K562 (cell line): Measurements from ENCODE around the gene CFD. TPM values are rescaled to one million over a fixed set of nuclear protein-coding genes. Genes with fewer than 3 reads are reported as not detected.

ENCODE experiments used
- CBX8 ChIP-seq: fragments of 200-600 bp; sonication (generic); IDR thresholded peaks from 2 replicates; pipeline ENCODE4 v1.6.1; 2012; ENCODE audit warnings: borderline replicate concordance, mixed run types, low read depth, mild to moderate bottlenecking, moderate library complexity, mixed read lengths, low read length, control low read depth, inconsistent platforms; ENCODE audit not compliant: poor library complexity, severe bottlenecking; ENCODE audit errors: extremely low read depth
- CXXC5 ChIP-seq: fragments of 250-450 bp; sonication (Bioruptor Pico); IDR thresholded peaks from 2 replicates; pipeline ENCODE4 v1.8.0; 2022; ENCODE audit warnings: inconsistent platforms, mild to moderate bottlenecking, moderate library complexity
- HNRNPH1 ChIP-seq: fragments of 200-400 bp; formaldehyde crosslinking; optimal IDR thresholded peaks from 2 replicates; pipeline ENCODE3; 2017; ENCODE audit warnings: low read depth, mild to moderate bottlenecking, low read length, moderate library complexity
- KDM1A ChIP-seq, 2 experiments: fragments of 450-650 bp; IDR thresholded peaks; 2 replicates each; pipeline ENCODE4 v1.6.1; 2016; ENCODE audit warnings: mild to moderate bottlenecking in 2 of 2
- KDM2B ChIP-seq: fragments of 250-450 bp; sonication (Bioruptor Pico); IDR thresholded peaks from 2 replicates; pipeline ENCODE4 v1.8.0; 2021; ENCODE audit warnings: mild to moderate bottlenecking, moderate library complexity
- KLF1 ChIP-seq: fragments of 450-650 bp; IDR thresholded peaks from 2 replicates; pipeline ENCODE4 v1.6.1; 2016; ENCODE audit warnings: missing genetic modification characterization, missing compliant biosample characterization
- NONO ChIP-seq, 2 experiments: fragments of 200-400 bp in 1 of 2; fragments of 450-650 bp in 1 of 2; formaldehyde crosslinking in 1 of 2; IDR thresholded peaks; 2 replicates each; pipeline ENCODE4 v1.6.1; 2017; ENCODE audit warnings: low read depth in 2 of 2, mild to moderate bottlenecking in 2 of 2, moderate library complexity in 2 of 2, low read length in 1 of 2
- SREBF1 ChIP-seq: fragments of 150-350 bp; IDR thresholded peaks from 2 replicates; pipeline ENCODE4 v1.6.1; 2014; ENCODE audit warnings: antibody characterized with exemption, low read depth, low read length, borderline replicate concordance
- ZBTB11 ChIP-seq, 3 experiments: fragments of 200-800 bp in 1 of 3; fragments of 250-450 bp in 1 of 3; fragments of 450-650 bp in 1 of 3; sonication (Bioruptor Pico) in 1 of 3; sonication (Bioruptor generic) in 1 of 3; formaldehyde crosslinking in 1 of 3; IDR thresholded peaks; 2 replicates each; pipeline versions ENCODE4 v1.6.1 to v1.8.0; 2016 to 2022; ENCODE audit warnings: mild to moderate bottlenecking in 2 of 3, missing genetic modification characterization in 2 of 3, missing compliant biosample characterization in 1 of 3, moderate library complexity in 1 of 3
- ZNF717 ChIP-seq: fragments of 250-450 bp; sonication (Bioruptor Pico); IDR thresholded peaks from 2 replicates; pipeline ENCODE4 v1.5.0; 2021
- polyA plus RNA-seq, 8 experiments: library from polyadenylated mRNA; depleted of rRNA in 4 of 8; stranded (reverse) in 5 of 8; unstranded in 3 of 8; fragments of >200 nt; fragmentation: Nextera tagmentation in 2 of 8; fragmentation: Illumina TruSeq in 1 of 8; extraction: Ambion mirVana in 2 of 8; extraction: Trizol in 1 of 8; gene quantifications; 2 replicates each; pipeline versions ENCODE4 v1.2.1 to v1.2.3, GENCODE V29; 2011 to 2014; ENCODE audit warnings: inconsistent platforms in 1 of 8, missing spikeins in 1 of 8
- total RNA-seq, 7 experiments: library from RNA; depleted of rRNA in 6 of 7; stranded (reverse); fragments of >200 nt in 6 of 7; fragmentation: Illumina TruSeq in 2 of 7; extraction: Trizol in 2 of 7; gene quantifications; 2 replicates each; pipeline versions ENCODE4 v1.2.1 to v1.2.3, GENCODE V29; 2011 to 2021; ENCODE audit warnings: low replicate concordance in 1 of 7
- TF ChIP-seq, protein P1 (sequence below): fragments of 250-450 bp; sonication (Bioruptor Pico); IDR thresholded peaks from 2 replicates; pipeline ENCODE4 v1.9.0; 2021; ENCODE audit warnings: mild to moderate bottlenecking, inconsistent platforms
- TF ChIP-seq, protein P2 (sequence below), 2 experiments: IDR thresholded peaks; 2 replicates each; pipeline ENCODE4 v1.6.1; 2011; ENCODE audit warnings: borderline replicate concordance in 1 of 2, control low read depth in 1 of 2, low read depth in 1 of 2, low read length in 1 of 2, mild to moderate bottlenecking in 1 of 2, mixed read lengths in 1 of 2, moderate library complexity in 1 of 2; ENCODE audit not compliant: insufficient read depth in 1 of 2, insufficient read length in 1 of 2, poor library complexity in 1 of 2, severe bottlenecking in 1 of 2; ENCODE audit errors: extremely low read depth in 1 of 2
- TF ChIP-seq, protein P3 (sequence below), 2 experiments: fragments of 450-650 bp; IDR thresholded peaks; 2 replicates each; pipeline ENCODE4 v1.6.1; 2018; ENCODE audit warnings: mild to moderate bottlenecking in 2 of 2, low read depth in 1 of 2; ENCODE audit not compliant: partially characterized antibody in 2 of 2

CFD gene
- total and polyA plus RNA-seq, 9 of the 15 experiments (the other 6 are each of a cell fraction or from before 2014, with no cell fraction given) = 0.52 to 59.4 (median 7.6) TPM

GRCh38 chr19:861756-862580, 2.5 kb downstream of the CFD start (continued):
- TF ChIP-seq HNRNPH1 (no peak), KDM2B (peak; percentile 97), ZNF717 (CRISPR knock-in tag) (no peak), CBX8 (no peak), SREBF1 (no peak), ZBTB11 (CRISPR knock-in tag; IDR thresholded peaks at IDR 0.05) (no peak), KLF1 (no peak), KDM1A (IDR thresholded peaks at IDR 0.05) (peak in 1 of 2 experiments; percentile 58; a peak in 2 of 4 replicates), CXXC5 (CRISPR knock-in tag) (peak; percentile 86), NONO (IDR thresholded peaks at IDR 0.05; ENCODE audit: low read depth in 2 of 2, low read length in 1 of 2) (peak in 1 of 2 experiments; percentile 51; a peak in 1 of 4 replicates)
- TF ChIP-seq, protein P1, sequence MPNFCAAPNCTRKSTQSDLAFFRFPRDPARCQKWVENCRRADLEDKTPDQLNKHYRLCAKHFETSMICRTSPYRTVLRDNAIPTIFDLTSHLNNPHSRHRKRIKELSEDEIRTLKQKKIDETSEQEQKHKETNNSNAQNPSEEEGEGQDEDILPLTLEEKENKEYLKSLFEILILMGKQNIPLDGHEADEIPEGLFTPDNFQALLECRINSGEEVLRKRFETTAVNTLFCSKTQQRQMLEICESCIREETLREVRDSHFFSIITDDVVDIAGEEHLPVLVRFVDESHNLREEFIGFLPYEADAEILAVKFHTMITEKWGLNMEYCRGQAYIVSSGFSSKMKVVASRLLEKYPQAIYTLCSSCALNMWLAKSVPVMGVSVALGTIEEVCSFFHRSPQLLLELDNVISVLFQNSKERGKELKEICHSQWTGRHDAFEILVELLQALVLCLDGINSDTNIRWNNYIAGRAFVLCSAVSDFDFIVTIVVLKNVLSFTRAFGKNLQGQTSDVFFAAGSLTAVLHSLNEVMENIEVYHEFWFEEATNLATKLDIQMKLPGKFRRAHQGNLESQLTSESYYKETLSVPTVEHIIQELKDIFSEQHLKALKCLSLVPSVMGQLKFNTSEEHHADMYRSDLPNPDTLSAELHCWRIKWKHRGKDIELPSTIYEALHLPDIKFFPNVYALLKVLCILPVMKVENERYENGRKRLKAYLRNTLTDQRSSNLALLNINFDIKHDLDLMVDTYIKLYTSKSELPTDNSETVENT = peak; percentile 89
- TF ChIP-seq, protein P2, sequence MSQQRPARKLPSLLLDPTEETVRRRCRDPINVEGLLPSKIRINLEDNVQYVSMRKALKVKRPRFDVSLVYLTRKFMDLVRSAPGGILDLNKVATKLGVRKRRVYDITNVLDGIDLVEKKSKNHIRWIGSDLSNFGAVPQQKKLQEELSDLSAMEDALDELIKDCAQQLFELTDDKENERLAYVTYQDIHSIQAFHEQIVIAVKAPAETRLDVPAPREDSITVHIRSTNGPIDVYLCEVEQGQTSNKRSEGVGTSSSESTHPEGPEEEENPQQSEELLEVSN (IDR thresholded peaks at IDR 0.05; ENCODE audit: borderline replicate concordance in 1 of 2, extremely low read depth in 1 of 2, insufficient read depth in 1 of 2, insufficient read length in 1 of 2, low read depth in 1 of 2, low read length in 1 of 2, poor library complexity in 1 of 2, severe bottlenecking in 1 of 2) = peak; percentile 91 to 94
- TF ChIP-seq, protein P3, sequence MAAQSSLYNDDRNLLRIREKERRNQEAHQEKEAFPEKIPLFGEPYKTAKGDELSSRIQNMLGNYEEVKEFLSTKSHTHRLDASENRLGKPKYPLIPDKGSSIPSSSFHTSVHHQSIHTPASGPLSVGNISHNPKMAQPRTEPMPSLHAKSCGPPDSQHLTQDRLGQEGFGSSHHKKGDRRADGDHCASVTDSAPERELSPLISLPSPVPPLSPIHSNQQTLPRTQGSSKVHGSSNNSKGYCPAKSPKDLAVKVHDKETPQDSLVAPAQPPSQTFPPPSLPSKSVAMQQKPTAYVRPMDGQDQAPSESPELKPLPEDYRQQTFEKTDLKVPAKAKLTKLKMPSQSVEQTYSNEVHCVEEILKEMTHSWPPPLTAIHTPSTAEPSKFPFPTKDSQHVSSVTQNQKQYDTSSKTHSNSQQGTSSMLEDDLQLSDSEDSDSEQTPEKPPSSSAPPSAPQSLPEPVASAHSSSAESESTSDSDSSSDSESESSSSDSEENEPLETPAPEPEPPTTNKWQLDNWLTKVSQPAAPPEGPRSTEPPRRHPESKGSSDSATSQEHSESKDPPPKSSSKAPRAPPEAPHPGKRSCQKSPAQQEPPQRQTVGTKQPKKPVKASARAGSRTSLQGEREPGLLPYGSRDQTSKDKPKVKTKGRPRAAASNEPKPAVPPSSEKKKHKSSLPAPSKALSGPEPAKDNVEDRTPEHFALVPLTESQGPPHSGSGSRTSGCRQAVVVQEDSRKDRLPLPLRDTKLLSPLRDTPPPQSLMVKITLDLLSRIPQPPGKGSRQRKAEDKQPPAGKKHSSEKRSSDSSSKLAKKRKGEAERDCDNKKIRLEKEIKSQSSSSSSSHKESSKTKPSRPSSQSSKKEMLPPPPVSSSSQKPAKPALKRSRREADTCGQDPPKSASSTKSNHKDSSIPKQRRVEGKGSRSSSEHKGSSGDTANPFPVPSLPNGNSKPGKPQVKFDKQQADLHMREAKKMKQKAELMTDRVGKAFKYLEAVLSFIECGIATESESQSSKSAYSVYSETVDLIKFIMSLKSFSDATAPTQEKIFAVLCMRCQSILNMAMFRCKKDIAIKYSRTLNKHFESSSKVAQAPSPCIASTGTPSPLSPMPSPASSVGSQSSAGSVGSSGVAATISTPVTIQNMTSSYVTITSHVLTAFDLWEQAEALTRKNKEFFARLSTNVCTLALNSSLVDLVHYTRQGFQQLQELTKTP (IDR thresholded peaks at IDR 0.05; ENCODE audit: low read depth in 1 of 2, partially characterized antibody in 2 of 2) = no peak
